H1 (cell line): ENCODE results near the gene CELF1. TPM values are rescaled to one million over a fixed set of nuclear protein-coding genes. Genes with fewer than 3 reads are reported as not detected.

Source experiments
- CBX8 ChIP-seq: fragments of 300-800, 300-1000 bp; sonication (generic); IDR thresholded peaks from 2 replicates; pipeline ENCODE4 v1.7.1; 2016; ENCODE audit warnings: low read depth, low read length, borderline replicate concordance
- CHD1 ChIP-seq: IDR thresholded peaks from 2 replicates; pipeline ENCODE4 v1.6.1; 2012; ENCODE audit warnings: low read depth, low read length, improper control_type of control experiment
- CHD2 ChIP-seq: IDR thresholded peaks from 2 replicates; pipeline ENCODE4 v1.6.1; 2012; ENCODE audit warnings: low read length, improper control_type of control experiment
- CHD7 ChIP-seq: fragments of 300-600 bp; sonication (generic); IDR thresholded peaks from 2 replicates; pipeline ENCODE4 v1.7.1; 2012; ENCODE audit warnings: low read length, moderate library complexity, mild to moderate bottlenecking, inconsistent platforms; ENCODE audit not compliant: insufficient replicate concordance
- FOSL1 ChIP-seq: IDR thresholded peaks from 2 replicates; pipeline ENCODE4 v1.6.1; 2011; ENCODE audit warnings: mild to moderate bottlenecking, low read depth, low read length, moderate library complexity; ENCODE audit not compliant: insufficient read depth
- HDAC6 ChIP-seq: IDR thresholded peaks from one replicate; pipeline ENCODE4 v1.7.1; 2012; ENCODE audit warnings: low read depth, mild to moderate bottlenecking, inconsistent platforms, low read length, moderate library complexity
- KDM1A ChIP-seq: fragments of 200-600, 300-600 bp; sonication (generic); IDR thresholded peaks from 2 replicates; pipeline ENCODE4 v1.7.1; 2016; ENCODE audit warnings: mild to moderate bottlenecking, low read length, borderline replicate concordance
- RBBP5 ChIP-seq: IDR thresholded peaks from 2 replicates; pipeline ENCODE4 v1.7.1; 2012; ENCODE audit warnings: low read depth, mild to moderate bottlenecking, inconsistent platforms, low read length, moderate library complexity, borderline replicate concordance
- RNF2 ChIP-seq: fragments of 200-900, 300-1000 bp; sonication (generic); IDR thresholded peaks from 2 replicates; pipeline ENCODE4 v1.7.1; 2016; ENCODE audit warnings: borderline replicate concordance, low read depth, mild to moderate bottlenecking, antibody characterized with exemption, low read length; ENCODE audit not compliant: poor library complexity, severe bottlenecking; ENCODE audit errors: missing control alignments
- SP1 ChIP-seq: IDR thresholded peaks from 2 replicates; pipeline ENCODE4 v1.6.1; 2011; ENCODE audit warnings: low read depth, low read length
- SP4 ChIP-seq: IDR thresholded peaks from 2 replicates; pipeline ENCODE4 v1.6.1; 2012; ENCODE audit warnings: low read length, inconsistent platforms
- polyA plus RNA-seq, 7 experiments: library from polyadenylated mRNA; depleted of rRNA in 3 of 7; stranded (reverse) in 5 of 7; unstranded in 2 of 7; fragments of >200 nt in 5 of 7; fragments of 200-250 nt in 2 of 7; gene quantifications; 1 replicate in 5 of 7; 2 replicates in 1 of 7; 4 replicates in 1 of 7; pipeline versions ENCODE4 v1.2.1 to v1.2.3, GENCODE V29; 2011 to 2013; ENCODE audit warnings: missing spikeins in 2 of 7, mixed read lengths in 2 of 7
- total RNA-seq: library from RNA; stranded (reverse); fragmentation: NEBNext Ultra II Directional; extraction: Animal tissue kit (Norgen Biotek cat#: 25700); gene quantifications from 2 replicates; pipeline ENCODE4 v1.2.1, GENCODE V29; 2021

Gene CELF1
- total and polyA plus RNA-seq, 2 of the 8 experiments (the other 6 are each of a cell fraction or from before 2014, with no cell fraction given) = 131 to 197 TPM

GRCh38 chr11:47468598-47469214 is 84.2 kb downstream of the CELF1 start (continued):
- TF ChIP-seq CHD7 (no peak), CBX8 (no peak), RNF2 (no peak), CHD1 (no peak), FOSL1 (no peak), HDAC6 (no peak), KDM1A (no peak), RBBP5 (no peak), SP4 (no peak), SP1 (no peak), CHD2 (no peak)
